ENCODE data around the gene FKBP10. TPM values are rescaled to one million over a fixed set of nuclear protein-coding genes. Genes with fewer than 3 reads are reported as not detected.

FKBP10 gene
- polyA plus RNA-seq, 2 of the 4 experiments (the other 2 are of a cell fraction): 109 to 119 TPM

- CTCF ChIA-PET: interaction anchor here (0.7 to 2.9 kb wide), 8 partner anchors 9 to 126 kb away, joined by 3 to 11 read pairs (median 8); partner anchors contain the start of gene P3H4
- Histone ChIP-seq H3K4me2 (peak overlapping the region; percentile 88), H3K4me1 (peaks cover 40% of the 10 kb centered on the region), H3K27ac (no peak overlapping the region), H3K9me3 (no peaks in the 10 kb centered on the region), H3K4me3 (peak overlapping the region; percentile 89)
- POLR2A ChIA-PET: interaction anchor here (0.5 to 1.6 kb wide), 4 partner anchors 11 to 67 kb away, joined by 3 to 5 read pairs (median 4); partner anchors contain the start of gene ODAD4
- no peak for FAIRE-seq
- no peak for DNase-seq (ENCODE audit: low read depth in 1 of 2, low spot score in 1 of 2)
- 83% methylated on average over 18 of the region's 18 CpGs for WGBS (ENCODE audit: missing lambda C conversion rate)
- no peak for ATAC-seq
- TF ChIP-seq NPAS2 (CRISPR knock-in tag; IDR thresholded peaks at IDR 0.05; ENCODE audit: borderline replicate concordance): no peak
- TF ChIP-seq EHMT2 (IDR thresholded peaks at IDR 0.05; ENCODE audit: low read depth): no peak
- TF ChIP-seq EP300 (IDR thresholded peaks at IDR 0.05): no peak
- TF ChIP-seq POLR2A (IDR thresholded peaks at IDR 0.05; ENCODE audit: low read length): no peak
- TF ChIP-seq KDM1A (IDR thresholded peaks at IDR 0.05; ENCODE audit: low read depth): no peak
- no peak for TF ChIP-seq HES2 (IDR thresholded peaks at IDR 0.05)
- no peak for TF ChIP-seq JUNB (IDR thresholded peaks at IDR 0.05)
- no peak for TF ChIP-seq HEYL (CRISPR knock-in tag; IDR thresholded peaks at IDR 0.05)
- TF ChIP-seq BCL3 (IDR thresholded peaks at IDR 0.05): no peak
- no peak for TF ChIP-seq ZNF302 (CRISPR knock-in tag; IDR thresholded peaks at IDR 0.05)
- TF ChIP-seq ZSCAN20 (CRISPR knock-in tag; IDR thresholded peaks at IDR 0.05): no peak
- no peak for TF ChIP-seq MAX (IDR thresholded peaks at IDR 0.05)
- no peak for TF ChIP-seq CTCF (IDR thresholded peaks at IDR 0.05)
- TF ChIP-seq KDM5A (IDR thresholded peaks at IDR 0.05): no peak
- no peak for TF ChIP-seq MYC (IDR thresholded peaks at IDR 0.05; ENCODE audit: borderline replicate concordance, low read length)
- no peak for TF ChIP-seq E2F6 (IDR thresholded peaks at IDR 0.05; ENCODE audit: borderline replicate concordance, low read depth)
- no peak for TF ChIP-seq BHLHE40 (IDR thresholded peaks at IDR 0.05; ENCODE audit: low read depth, low read length)
- TF ChIP-seq RAD21 (conservative IDR thresholded peaks at IDR 0.05 in 1 of 2, IDR thresholded peaks at IDR 0.05 in 1 of 2): no peak
- no peak for TF ChIP-seq PBX3 (IDR thresholded peaks at IDR 0.05)
Observed at GRCh38 chr17:41863074-41863848, 50.5 kb downstream of the FKBP10 start.

GRCh38 chr17:41864498-41864835, 51.7 kb downstream of the FKBP10 start:
- peak overlapping the region; percentile 89 for H3K4me3 ChIP-seq
- peak overlapping the region; percentile 92 to 94 for H3K27ac ChIP-seq
- 2% methylated on average over 25 of the region's 25 CpGs for WGBS (ENCODE audit: missing lambda C conversion rate)
- H3K9me3 ChIP-seq: no peaks in the 10 kb centered on the region
- DNase-seq (ENCODE audit: low read depth in 1 of 2, low spot score in 1 of 2): no peak
- CTCF ChIA-PET: interaction anchor here (0.6 to 2.9 kb wide), 20 partner anchors 10 to 826 kb away, joined by 3 to 11 read pairs (median 4); partner anchors contain the start of genes ACLY, JUP and P3H4
- ATAC-seq: peak in 1 of 2 experiments; percentile 51; a peak in 2 of 6 replicates
- FAIRE-seq: no peak
- POLR2A ChIA-PET: interaction anchor here (0.6 to 2.2 kb wide), 13 partner anchors 13 to 176 kb away, joined by 3 to 13 read pairs (median 4); partner anchors contain the start of genes ACLY, EIF1, FKBP10 and JUP
- TF ChIP-seq HDAC2 (IDR thresholded peaks at IDR 0.05): no peak
- peak; percentile 40; the same call in 1 of the 2 replicates for TF ChIP-seq MAX (IDR thresholded peaks at IDR 0.05)
- peak overlapping the region; percentile 88 for H3K4me2 ChIP-seq
- peaks cover 39% of the 10 kb centered on the region for H3K4me1 ChIP-seq

Measured in A549 (cell line).